GM12878 (cell line): ENCODE results near the gene ZAR1L. TPM values are rescaled to one million over a fixed set of nuclear protein-coding genes. Genes with fewer than 3 reads are reported as not detected.

Source experiments
- ATAC-seq: fragments of 200-7000 bp; cut with Tn5 transposase; 3 replicates; pipeline ENCODE4 v1.9.1; 2020; ENCODE audit warnings: mild to moderate bottlenecking, moderate library complexity
- BruUV-seq: library from RNA; stranded (reverse); fragments of 400-500 nt; replicated peaks from 2 replicates; lab custom pipeline; 2021; lab: Mats Ljungman, UMichigan
- CTCF ChIA-PET: fragments of 300-600 bp; sonication (Branson Sonifier 250); formaldehyde crosslinking; extraction: SDS; loops from one replicate; lab custom pipeline; 2021; ENCODE audit warnings: inconsistent platforms; lab: Yijun Ruan, JAX
- POLR2A ChIA-PET: fragments of 350-600 bp; formaldehyde crosslinking; extraction: SDS; loops from one replicate; lab custom pipeline; 2021; ENCODE audit warnings: inconsistent platforms; lab: Charles Lee
- RAD21 ChIA-PET: fragments of 300-600 bp; sonication (Branson Sonifier 250); formaldehyde crosslinking; loops from one replicate; lab custom pipeline; 2023; ENCODE audit warnings: antibody characterized with exemption; ENCODE audit not compliant: unreplicated experiment; lab: Charles Lee
- SMC1A ChIA-PET: fragments of 300-600 bp; sonication (Branson Sonifier 250); formaldehyde crosslinking; loops from one replicate; lab custom pipeline; 2023; ENCODE audit not compliant: unreplicated experiment, uncharacterized antibody; lab: Charles Lee
- DNase-seq: peaks from one replicate; pipeline ENCODE4 v3.0.0-alpha.2; 2011; ENCODE audit warnings: low read depth, low spot score
- FAIRE-seq: peaks from 3 replicates; lab custom pipeline; 2011; peaks lifted over from hg19 to GRCh38; lab: Jason Lieb, UNC
- H2AFZ ChIP-seq: 2 replicates; pipeline ENCODE4 v1.6.0; 2011; ENCODE audit warnings: low read depth, low read length, control low read depth; ENCODE audit not compliant: control insufficient read depth
- H3K27ac ChIP-seq: 2 replicates; pipeline ENCODE4 v1.5.1; 2011; ENCODE audit warnings: control low read depth; ENCODE audit not compliant: control insufficient read depth, insufficient read depth
- H3K27me3 ChIP-seq, 2 experiments: replicated peaks in 1 of 2; 2 replicates each; pipeline versions ENCODE4 v1.6.0 to v1.6.1; 2011; ENCODE audit warnings: low read length in 1 of 2; ENCODE audit not compliant: control insufficient read depth in 2 of 2, insufficient read depth in 2 of 2
- H3K36me3 ChIP-seq, 2 experiments: 2 replicates each; pipeline ENCODE4 v1.5.1; 2011; ENCODE audit warnings: low read length in 1 of 2; ENCODE audit not compliant: control insufficient read depth in 2 of 2, insufficient read depth in 2 of 2
- H3K4me1 ChIP-seq: 2 replicates; pipeline ENCODE4 v1.6.1; 2011; ENCODE audit warnings: mild to moderate bottlenecking, low read length, moderate library complexity, mixed read lengths; ENCODE audit not compliant: control insufficient read depth, insufficient read depth
- H3K4me2 ChIP-seq: 2 replicates; pipeline ENCODE4 v1.6.0; 2011; ENCODE audit warnings: control low read depth; ENCODE audit not compliant: control insufficient read depth, insufficient read depth
- H3K4me3 ChIP-seq: fragments of 200-600 bp; sonication (generic); 2 replicates; pipeline ENCODE4 v1.5.1; 2016
- H3K79me2 ChIP-seq: 2 replicates; pipeline ENCODE4 v1.6.0; 2011; ENCODE audit warnings: low read length; ENCODE audit not compliant: control insufficient read depth, insufficient read depth
- H3K9ac ChIP-seq: 2 replicates; pipeline ENCODE4 v1.8.0; 2011; ENCODE audit warnings: low read length, control low read depth, mixed read lengths; ENCODE audit not compliant: control insufficient read depth, insufficient read depth
- H3K9me3 ChIP-seq: replicated peaks from 3 replicates; pipeline ENCODE4 v1.5.1; 2011; ENCODE audit warnings: mild to moderate bottlenecking, low read length; ENCODE audit not compliant: control insufficient read depth, insufficient read depth
- H4K20me1 ChIP-seq: 2 replicates; pipeline ENCODE4 v1.6.0; 2011; ENCODE audit not compliant: control insufficient read depth, insufficient read depth
- BCL11A ChIP-seq: IDR thresholded peaks from 2 replicates; pipeline ENCODE4 v1.6.1; 2011; ENCODE audit warnings: low read depth, low read length
- BCL3 ChIP-seq: IDR thresholded peaks from 2 replicates; pipeline ENCODE4 v1.6.1; 2011; ENCODE audit warnings: borderline replicate concordance, low read depth, mild to moderate bottlenecking, moderate library complexity, low read length; ENCODE audit not compliant: insufficient read depth, poor library complexity, severe bottlenecking
- POLR2A ChIP-seq: IDR thresholded peaks from 2 replicates; pipeline ENCODE4 v1.6.1; 2011; ENCODE audit warnings: low read depth, mild to moderate bottlenecking, low read length
- RB1 ChIP-seq: fragments of 450-650 bp; formaldehyde crosslinking; IDR thresholded peaks from 2 replicates; pipeline ENCODE4 v1.6.1; 2017; ENCODE audit warnings: mild to moderate bottlenecking, borderline replicate concordance
- RCOR1 ChIP-seq: conservative IDR thresholded peaks from 2 replicates; pipeline ENCODE4 v1.6.1; 2012; ENCODE audit warnings: low read depth, low read length, improper control_type of control experiment
- SREBF1 ChIP-seq: IDR thresholded peaks from 2 replicates; pipeline ENCODE4 v1.6.1; 2012; ENCODE audit warnings: mild to moderate bottlenecking, low read length
- STAT3 ChIP-seq: IDR thresholded peaks from 2 replicates; pipeline ENCODE4 v1.6.1; 2011; ENCODE audit warnings: low read depth, low read length, improper control_type of control experiment
- SUZ12 ChIP-seq: fragments of 200-600 bp; sonication (generic); IDR thresholded peaks from one replicate; pipeline ENCODE4 v1.6.1; 2018; ENCODE audit warnings: antibody characterized with exemption, mild to moderate bottlenecking; ENCODE audit not compliant: unreplicated experiment
- WGBS: methylation state at CpG from one replicate; pipeline ENCODE4 v1.1.6; 2016; ENCODE audit warnings: low lambda C conversion rate; ENCODE audit not compliant: insufficient replicate concordance, insufficient coverage; ENCODE audit errors: missing lambda C conversion rate; 5-methylcytosine and 5-hydroxymethylcytosine counted together
- in situ Hi-C: fragments of 300-500 bp; cut with MboI; formaldehyde crosslinking; loops from 9 replicates; pipeline ENCODE4 v1.14.3; 2018; ENCODE audit warnings: mixed read lengths
- intact Hi-C: fragments of 100-400 bp; cut with micrococcal nuclease; formaldehyde crosslinking; loops from one replicate; pipeline ENCODE4 v1.14.2; 2022; ENCODE audit not compliant: unreplicated experiment
- polyA plus RNA-seq, 11 experiments: library from polyadenylated mRNA; depleted of rRNA in 4 of 11; unstranded in 6 of 11; stranded (reverse) in 5 of 11; fragments of >200 nt; fragmentation: Nextera tagmentation in 4 of 11; fragmentation: Illumina TruSeq in 1 of 11; extraction: Ambion mirVana in 4 of 11; extraction: Trizol in 1 of 11; gene quantifications; 1 replicate in 1 of 11; 2 replicates in 10 of 11; pipeline versions ENCODE4 v1.2.1 to v1.2.3, GENCODE V29; 2011 to 2016; ENCODE audit warnings: inconsistent platforms in 2 of 11, missing spikeins in 2 of 11, low read depth in 1 of 11
- total RNA-seq, 4 experiments: library from RNA; depleted of rRNA in 3 of 4; stranded (reverse); fragments of >200 nt in 3 of 4; fragmentation: Illumina TruSeq in 1 of 4; extraction: Trizol in 1 of 4; gene quantifications; 2 replicates each; pipeline versions ENCODE4 v1.2.1 to v1.2.3, GENCODE V29; 2013 to 2021

The ZAR1L gene
- total and polyA plus RNA-seq, 10 of the 15 experiments (the other 5 are each of a cell fraction or from before 2014, with no cell fraction given), result 0.05 to 0.34 (median 0.17) TPM; not detected in 6

GRCh38 chr13:32262619-32263018 lies 52.5 kb downstream of the ZAR1L start:
- ChIA-PET SMC1A (interaction anchor here (1.4 kb wide), 1 partner anchor 353 kb away, joined by 3 read pairs; no protein-coding TSS in a partner anchor), RAD21 (no interaction called here), CTCF (no interaction called here), POLR2A (no interaction called here)
- Histone ChIP-seq H3K4me2 (no peak overlapping the region), H2AFZ (no peak overlapping the region), H3K9ac (no peak overlapping the region), H3K4me1 (no peaks in the 10 kb centered on the region), H3K27ac (no peak overlapping the region), H3K9me3 (no peaks in the 10 kb centered on the region), H3K27me3 (no peaks in the 10 kb centered on the region; a peak in 1 of 4 replicates), H3K4me3 (no peak overlapping the region), H4K20me1 (no peaks in the 10 kb centered on the region), H3K79me2 (no peaks in the 10 kb centered on the region), H3K36me3 (no peaks in the 10 kb centered on the region)
- ATAC-seq (no peak), FAIRE-seq (no peak), DNase-seq (no peak)
- TF ChIP-seq POLR2A, result no peak
- TF ChIP-seq RCOR1, result no peak
- no peak for TF ChIP-seq RB1
- no peak for TF ChIP-seq BCL3
- TF ChIP-seq STAT3, result no peak
- no peak for TF ChIP-seq SREBF1
- no TSS peak for BruUV-seq
- intact Hi-C loops, result no loop called here
- in situ Hi-C loops, result no loop called here
- 61% methylated on average over 1 of the region's 1 CpG for WGBS

- ATAC-seq (no peak), FAIRE-seq (no peak), DNase-seq (no peak)
- in situ Hi-C loops (no loop called here), intact Hi-C loops (no loop called here)
- Histone ChIP-seq H3K4me3 (no peak overlapping the region), H3K36me3 (no peaks in the 10 kb centered on the region), H3K27ac (no peak overlapping the region), H3K4me2 (no peak overlapping the region), H3K79me2 (no peaks in the 10 kb centered on the region), H3K9me3 (no peaks in the 10 kb centered on the region), H4K20me1 (no peaks in the 10 kb centered on the region), H2AFZ (no peak overlapping the region), H3K27me3 (no peaks in the 10 kb centered on the region; a peak in 1 of 4 replicates), H3K4me1 (no peaks in the 10 kb centered on the region), H3K9ac (no peak overlapping the region)
- TF ChIP-seq SUZ12, result no peak
- no peak for TF ChIP-seq BCL11A
- 28% methylated on average over 3 of the region's 3 CpGs for WGBS
- ChIA-PET POLR2A (no interaction called here), CTCF (interaction anchor here (0.6 kb wide), 1 partner anchor 205 kb away, joined by 4 read pairs; no protein-coding TSS in a partner anchor), RAD21 (no interaction called here), SMC1A (interaction anchor here (1.4 kb wide), 1 partner anchor 352 kb away, joined by 3 read pairs; no protein-coding TSS in a partner anchor)
- BruUV-seq, result no TSS peak
Observed at GRCh38 chr13:32262165-32262564, 53.0 kb downstream of the ZAR1L start.
